ENCODE measurements around the gene TXLNG. TPM values are rescaled to one million over a fixed set of nuclear protein-coding genes. Genes with fewer than 3 reads are reported as not detected.

TXLNG gene
- total RNA-seq, 2 donors from 2014 or later = 6.2 to 10.1 TPM

DNA sequence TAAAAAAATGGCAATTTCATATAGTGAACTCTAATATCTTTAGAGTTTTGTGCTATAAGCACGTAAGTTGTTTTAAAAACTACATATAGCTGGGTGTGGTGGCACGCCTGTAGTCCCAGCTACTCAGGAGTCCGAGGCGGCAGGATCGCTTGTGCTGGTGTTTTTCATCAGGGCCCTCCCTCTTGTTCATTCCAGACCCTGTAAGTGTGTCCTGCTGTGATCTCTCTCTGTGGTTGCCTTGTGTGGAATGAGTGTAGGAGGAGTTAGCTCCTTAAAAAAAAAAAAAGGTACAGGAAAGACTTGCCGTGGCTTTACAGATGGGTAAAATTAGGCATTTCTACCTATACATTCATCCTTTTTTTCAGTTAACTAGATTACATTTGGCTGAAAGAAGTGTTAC, 48.5 kb downstream of the TXLNG start:
- TF ChIP-seq, protein P1, sequence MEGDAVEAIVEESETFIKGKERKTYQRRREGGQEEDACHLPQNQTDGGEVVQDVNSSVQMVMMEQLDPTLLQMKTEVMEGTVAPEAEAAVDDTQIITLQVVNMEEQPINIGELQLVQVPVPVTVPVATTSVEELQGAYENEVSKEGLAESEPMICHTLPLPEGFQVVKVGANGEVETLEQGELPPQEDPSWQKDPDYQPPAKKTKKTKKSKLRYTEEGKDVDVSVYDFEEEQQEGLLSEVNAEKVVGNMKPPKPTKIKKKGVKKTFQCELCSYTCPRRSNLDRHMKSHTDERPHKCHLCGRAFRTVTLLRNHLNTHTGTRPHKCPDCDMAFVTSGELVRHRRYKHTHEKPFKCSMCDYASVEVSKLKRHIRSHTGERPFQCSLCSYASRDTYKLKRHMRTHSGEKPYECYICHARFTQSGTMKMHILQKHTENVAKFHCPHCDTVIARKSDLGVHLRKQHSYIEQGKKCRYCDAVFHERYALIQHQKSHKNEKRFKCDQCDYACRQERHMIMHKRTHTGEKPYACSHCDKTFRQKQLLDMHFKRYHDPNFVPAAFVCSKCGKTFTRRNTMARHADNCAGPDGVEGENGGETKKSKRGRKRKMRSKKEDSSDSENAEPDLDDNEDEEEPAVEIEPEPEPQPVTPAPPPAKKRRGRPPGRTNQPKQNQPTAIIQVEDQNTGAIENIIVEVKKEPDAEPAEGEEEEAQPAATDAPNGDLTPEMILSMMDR (IDR thresholded peaks at IDR 0.05) = no peak
- H3K27ac ChIP-seq = no peak overlapping the region
- H3K4me3 ChIP-seq = no peak overlapping the region

DNA sequence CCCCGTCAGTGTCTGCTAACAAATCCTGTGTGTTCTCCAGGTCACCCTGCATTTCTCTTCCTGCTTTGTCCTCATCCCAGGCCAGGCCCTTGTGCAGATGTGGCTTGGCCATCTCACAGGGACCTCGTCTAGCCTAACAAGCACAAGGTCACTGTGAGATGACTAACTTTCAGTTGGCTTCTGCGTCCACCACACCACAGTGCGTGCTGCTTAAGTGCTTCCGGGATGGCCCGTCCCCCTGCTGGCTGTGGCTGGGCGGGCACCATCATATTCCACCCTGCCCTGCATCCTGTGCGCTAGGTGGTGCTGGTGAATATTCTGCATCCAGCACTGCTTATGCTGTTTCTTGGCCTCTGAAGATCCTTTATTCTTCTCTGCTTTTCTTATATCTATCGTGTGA, 50.1 kb downstream of the TXLNG start:
- no peak overlapping the region for H3K27ac ChIP-seq
- H3K4me1 ChIP-seq = peaks cover 0 to 18% of the 10 kb centered on the region in 2 donors
- TF ChIP-seq, protein P1 (IDR thresholded peaks at IDR 0.05) = peak in 1 of 2 donors; percentile 27
- H3K27me3 ChIP-seq = no peaks in the 10 kb centered on the region
- H3K9me3 ChIP-seq = no peaks in the 10 kb centered on the region
- H3K4me3 ChIP-seq = no peak overlapping the region
- H3K36me3 ChIP-seq = peaks cover 41% of the 10 kb centered on the region
- no peak for DNase-seq (ENCODE audit: low spot score)

More for the DNA sequence above, 48.5 kb downstream of the TXLNG start:
- DNase-seq (ENCODE audit: low spot score) = no peak
- Histone ChIP-seq H3K36me3 (peaks cover 32% of the 10 kb centered on the region), H3K4me1 (peaks cover 0 to 17% of the 10 kb centered on the region in 2 donors), H3K9me3 (no peaks in the 10 kb centered on the region), H3K27me3 (no peaks in the 10 kb centered on the region)

DNA sequence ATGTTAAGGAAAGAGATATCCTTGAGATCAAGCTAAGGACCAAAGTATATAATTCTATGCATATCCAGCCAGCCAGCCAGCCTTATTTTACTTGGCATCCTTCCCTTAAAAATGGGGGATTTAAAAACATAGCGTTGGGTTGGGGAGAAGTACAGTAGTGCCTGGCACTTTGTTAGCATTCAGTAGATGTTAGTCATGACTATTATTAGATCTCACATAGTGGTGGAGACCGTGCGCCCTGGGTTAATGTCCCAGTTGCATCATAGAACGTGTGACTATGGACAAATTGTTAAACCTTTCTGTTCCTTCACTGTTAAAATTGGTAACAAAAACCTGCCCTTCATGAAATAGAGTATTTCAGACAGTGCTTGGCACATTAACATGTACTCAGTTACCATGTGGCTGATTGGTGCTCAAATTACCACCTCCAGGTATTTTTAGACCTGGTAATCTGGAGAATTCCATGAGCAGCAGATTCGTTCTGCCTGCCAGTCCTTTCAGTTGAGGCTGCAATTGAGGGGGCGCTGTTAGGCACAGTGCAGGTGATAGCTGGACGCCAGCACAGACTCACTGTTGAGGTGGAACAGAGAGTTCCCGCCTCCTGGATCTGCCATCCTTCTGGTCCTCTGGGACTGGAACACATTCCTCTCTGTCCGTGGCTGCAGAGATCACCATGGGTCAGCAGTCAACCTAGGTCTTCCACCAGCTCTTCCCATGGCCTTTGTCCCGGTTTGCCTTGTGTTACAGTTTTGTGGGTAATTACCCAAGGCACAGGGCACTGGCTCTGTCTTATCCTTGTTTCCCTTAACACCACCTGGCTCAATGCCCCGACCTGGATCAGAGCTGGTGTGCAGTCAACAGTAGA, 52.2 kb downstream of the TXLNG start:
- Histone ChIP-seq H3K4me3 (no peak overlapping the region), H3K9me3 (no peaks in the 10 kb centered on the region), H3K27ac (peak overlapping the region; percentile 36 to 57), H3K36me3 (peaks cover 44% of the 10 kb centered on the region), H3K27me3 (no peaks in the 10 kb centered on the region), H3K4me1 (peaks cover 0 to 18% of the 10 kb centered on the region in 2 donors)
- TF ChIP-seq, protein P1 (IDR thresholded peaks at IDR 0.05) = no peak
- no peak for DNase-seq (ENCODE audit: low spot score)

DNA sequence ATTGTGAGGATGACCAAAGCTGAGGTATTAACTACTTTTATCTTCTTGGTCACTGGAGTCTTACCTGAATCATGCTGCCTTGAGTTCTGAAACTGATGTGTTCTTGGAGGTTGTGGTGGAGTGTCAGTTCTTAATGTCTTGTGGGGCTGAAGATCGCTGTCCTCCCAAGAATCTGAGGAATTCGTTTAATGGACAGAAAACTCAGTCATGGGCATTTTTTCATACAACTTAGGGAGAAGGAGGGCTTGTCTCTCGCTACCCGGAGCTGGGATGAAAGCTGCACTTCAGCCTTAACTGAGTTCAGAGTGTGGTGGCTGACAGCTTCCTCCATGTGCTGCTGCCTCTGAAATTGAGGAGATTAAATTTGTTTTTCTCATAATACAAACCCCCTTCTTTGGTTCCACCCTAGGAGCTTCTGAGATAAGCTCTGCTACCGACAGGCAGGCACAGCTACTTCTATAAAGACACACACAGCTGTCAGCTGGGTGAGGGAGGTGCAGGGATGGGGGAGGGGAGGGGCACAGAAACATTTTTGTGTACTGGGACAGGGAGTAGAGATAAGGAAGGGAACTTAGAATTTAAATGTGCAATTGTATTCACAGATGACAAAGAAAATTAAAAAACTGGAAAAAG, 53.1 kb downstream of the TXLNG start:
- no peak overlapping the region for H3K4me3 ChIP-seq
- no peaks in the 10 kb centered on the region for H3K27me3 ChIP-seq
- H3K36me3 ChIP-seq = peaks cover 35% of the 10 kb centered on the region
- H3K9me3 ChIP-seq = no peaks in the 10 kb centered on the region
- H3K27ac ChIP-seq = peak overlapping the region in 1 of 2 donors; percentile 57
- H3K4me1 ChIP-seq = peaks cover 0 to 18% of the 10 kb centered on the region in 2 donors
- DNase-seq (ENCODE audit: low spot score) = no peak
- TF ChIP-seq, protein P1 (IDR thresholded peaks at IDR 0.05) = no peak

DNA sequence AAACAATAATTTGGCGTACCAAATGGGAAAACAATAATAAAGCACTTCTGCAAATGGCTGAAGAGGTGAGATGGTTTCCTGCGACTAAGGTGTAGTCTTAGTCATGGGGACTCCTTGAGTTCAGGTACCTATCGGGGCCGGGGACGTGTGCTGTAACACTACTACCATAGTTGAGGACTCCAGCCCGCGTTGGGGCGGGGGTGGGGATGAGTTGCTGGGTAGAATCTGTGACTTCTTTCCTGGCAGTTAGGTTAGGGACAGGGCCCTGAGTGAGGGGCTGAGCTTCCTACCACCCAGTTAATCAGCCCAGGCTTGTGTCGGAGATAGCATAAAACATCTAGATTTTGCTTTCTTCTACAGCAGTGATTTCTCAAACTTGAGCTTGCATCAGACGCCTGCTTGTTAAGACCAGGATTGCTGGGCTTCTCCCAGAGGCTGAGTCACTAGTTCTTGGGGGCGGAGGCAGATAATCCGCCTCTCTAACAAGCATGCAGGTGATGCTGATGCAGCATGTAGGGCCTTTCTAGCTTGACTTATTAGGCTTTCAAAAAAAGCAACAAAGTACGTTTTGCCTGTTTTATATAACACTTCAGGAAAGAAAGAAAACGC, 53.7 kb downstream of the TXLNG start:
- no peaks in the 10 kb centered on the region for H3K9me3 ChIP-seq
- H3K36me3 ChIP-seq = peaks cover 38% of the 10 kb centered on the region
- H3K4me1 ChIP-seq = peaks cover 0 to 18% of the 10 kb centered on the region in 2 donors
- H3K27me3 ChIP-seq = no peaks in the 10 kb centered on the region
- TF ChIP-seq, protein P1 (IDR thresholded peaks at IDR 0.05) = no peak
- H3K4me3 ChIP-seq = no peak overlapping the region
- no peak for DNase-seq (ENCODE audit: low spot score)
- peak overlapping the region in 1 of 2 donors; percentile 57 for H3K27ac ChIP-seq
